Measurements from ENCODE around the gene NHP2.

Gene NHP2

DNA sequence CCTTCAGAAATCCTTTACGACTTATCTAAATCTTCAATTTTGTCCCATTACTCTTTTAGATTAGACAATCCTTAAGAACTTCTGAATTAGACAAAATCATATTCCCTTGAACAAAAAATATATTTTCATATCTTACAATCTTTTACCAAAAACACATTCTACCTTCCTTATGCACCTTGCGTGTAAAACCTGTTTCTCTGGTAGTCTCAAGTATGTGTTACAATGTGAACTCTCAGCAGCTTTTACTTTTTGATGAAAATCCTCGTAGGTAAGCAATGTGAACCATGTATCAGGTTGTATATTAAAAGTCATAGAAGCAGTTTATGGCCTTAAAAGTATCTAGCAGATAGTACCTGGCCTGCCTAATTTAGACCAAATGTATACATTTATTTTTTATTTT is 20.8 kb upstream of the NHP2 start:
- no peak for DNase-seq (ENCODE audit: low spot score)

DNA sequence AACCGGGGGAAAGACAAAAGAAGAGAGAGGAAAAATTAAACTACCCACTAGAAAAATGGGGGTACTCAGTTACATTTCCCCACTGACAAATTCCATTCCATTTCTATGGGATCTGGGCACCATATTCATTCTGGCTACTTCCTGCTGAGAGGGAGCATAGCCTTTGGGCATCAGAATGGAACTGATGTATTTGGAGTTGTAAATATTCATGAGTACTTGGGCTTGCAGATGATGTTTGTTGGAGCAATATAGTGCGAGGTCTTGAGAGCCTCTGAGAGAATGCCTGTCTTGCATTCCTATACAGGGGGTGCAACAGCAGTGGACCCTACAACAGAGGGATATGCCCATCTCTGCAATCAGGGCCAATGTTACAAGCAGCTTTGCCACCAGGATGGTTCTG is 16.8 kb upstream of the NHP2 start:
- no peak for DNase-seq (ENCODE audit: low spot score)

DNA sequence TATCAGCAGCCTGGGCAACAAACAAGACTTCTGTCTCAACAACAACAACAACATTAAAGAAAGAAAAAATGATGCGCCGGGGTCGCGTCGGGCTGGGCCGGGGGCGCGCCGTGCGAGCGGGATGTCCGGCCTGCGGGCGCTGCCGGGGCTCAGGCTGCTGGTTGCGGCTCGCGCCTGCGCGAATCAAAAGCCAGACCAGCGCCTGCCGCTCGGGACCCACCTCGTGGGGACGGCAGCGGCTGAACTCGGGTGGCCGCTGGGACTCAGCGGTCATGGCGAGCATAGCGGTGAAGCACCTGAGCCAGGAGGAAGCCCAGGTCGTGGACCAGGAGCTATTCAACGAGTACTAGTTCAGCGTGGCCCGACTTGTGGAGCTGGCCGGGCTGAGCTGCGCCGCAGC is 11.9 kb upstream of the NHP2 start:
- no peak for DNase-seq (ENCODE audit: low spot score)

DNA sequence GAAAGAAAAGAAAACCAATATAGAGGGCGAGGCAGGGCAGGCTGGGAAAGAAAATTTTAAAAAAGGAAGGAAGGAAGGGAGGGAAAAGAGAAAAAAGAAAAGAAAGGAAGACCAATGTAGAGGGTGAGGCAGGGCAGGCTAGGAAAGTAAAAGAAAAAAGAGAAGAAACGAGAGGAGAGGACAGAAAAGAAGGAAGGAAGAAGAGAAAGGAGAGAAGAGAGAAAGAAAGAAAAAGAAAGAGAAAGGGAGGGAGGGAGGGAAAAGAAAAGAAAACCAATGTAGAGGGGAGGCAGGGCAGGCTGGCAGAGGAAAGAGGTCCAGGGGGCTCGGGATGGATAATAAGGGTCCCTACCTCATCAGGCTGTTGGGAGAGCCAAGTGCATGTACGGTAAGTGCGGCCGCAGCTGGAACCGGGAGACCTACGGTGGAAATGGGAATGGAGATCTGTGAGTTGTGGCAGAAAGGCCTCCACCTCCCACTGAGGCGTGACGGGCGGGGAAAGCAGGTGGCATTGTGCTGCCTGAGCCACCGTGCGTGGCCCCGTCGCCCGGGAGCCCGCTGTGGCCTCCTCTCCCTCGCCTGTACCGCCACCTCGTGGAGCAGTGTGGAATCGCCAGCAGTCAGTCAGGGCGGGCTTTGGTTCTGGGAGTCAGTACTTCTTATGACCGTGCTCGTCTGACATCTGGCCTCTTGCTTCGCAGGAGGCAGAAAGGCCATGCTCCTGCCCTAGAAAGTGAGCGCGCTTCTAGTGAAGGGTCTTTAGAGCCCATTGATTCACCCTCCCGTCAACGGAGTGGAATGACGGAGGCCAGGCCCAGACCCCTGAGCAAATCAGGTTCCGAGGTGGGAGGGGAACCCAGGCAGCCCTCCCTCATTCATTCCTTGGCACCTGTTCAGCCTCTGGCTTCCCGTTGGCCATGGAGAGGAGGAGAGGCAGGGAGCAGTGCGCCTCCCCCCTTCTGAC is 10.4 kb upstream of the NHP2 start:
- DNase-seq (ENCODE audit: low spot score), result peak; percentile 65

DNA sequence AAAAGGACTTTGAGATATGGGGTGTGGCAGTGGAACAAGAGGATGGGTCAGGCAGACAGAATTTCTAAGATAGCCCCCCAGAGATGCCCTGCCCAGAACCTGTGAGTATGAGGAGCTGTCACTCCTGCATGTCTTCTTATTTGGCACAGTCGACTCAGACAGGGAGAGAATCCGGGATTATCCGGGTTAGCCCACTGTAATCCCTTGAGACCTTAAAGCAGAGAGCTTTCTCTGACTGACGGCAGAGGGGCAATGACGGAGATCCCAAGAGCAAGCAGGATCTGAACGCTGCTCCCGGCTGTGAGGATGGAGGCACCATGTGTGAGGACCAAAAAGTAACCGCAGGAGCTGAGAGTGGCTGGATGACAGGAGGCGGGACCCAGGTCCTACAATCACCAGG is 8.8 kb upstream of the NHP2 start:
- DNase-seq (ENCODE audit: low spot score), result no peak

DNA sequence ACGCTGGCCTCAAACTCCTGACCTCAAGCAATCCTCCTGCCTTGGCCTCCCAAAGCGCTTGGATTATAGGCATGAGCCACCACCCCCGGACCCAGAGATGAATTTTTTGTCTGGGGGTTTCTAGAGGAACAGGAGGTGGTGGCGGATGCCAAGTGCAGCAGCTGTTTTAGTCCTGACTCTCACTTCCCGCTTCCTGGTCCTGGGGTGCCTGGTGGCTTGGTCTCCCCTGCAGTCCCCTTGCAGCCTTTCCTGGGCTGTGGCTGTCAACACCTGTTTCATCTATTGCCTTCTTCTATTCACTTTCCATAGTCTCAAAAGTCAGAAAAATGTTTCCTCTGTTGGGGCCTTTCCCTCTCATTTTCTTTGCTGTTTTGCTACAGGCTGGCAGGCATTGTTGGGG is 6.5 kb upstream of the NHP2 start:
- no peak for DNase-seq (ENCODE audit: low spot score)

DNA sequence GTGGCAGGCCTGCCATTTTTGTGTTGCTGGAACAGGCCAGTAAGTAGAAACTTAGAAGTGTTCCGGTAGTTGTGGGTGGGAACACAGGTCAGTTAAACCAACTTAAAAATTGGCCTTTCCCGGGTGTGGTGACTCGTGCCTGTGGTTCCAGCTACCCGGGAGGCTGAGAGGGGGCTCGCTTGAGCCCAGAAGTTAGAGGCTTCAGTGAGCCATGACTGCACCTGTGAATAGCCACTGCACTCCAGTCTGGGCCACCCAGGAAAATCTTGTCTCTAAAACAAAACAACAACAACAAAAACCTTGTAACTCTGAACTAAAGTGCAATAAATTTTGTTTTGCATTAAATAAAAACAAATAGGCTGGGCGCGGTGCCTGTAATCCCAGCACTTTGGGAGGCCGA is 1.4 kb upstream of the NHP2 start:
- DNase-seq (ENCODE audit: low spot score), result no peak

DNA sequence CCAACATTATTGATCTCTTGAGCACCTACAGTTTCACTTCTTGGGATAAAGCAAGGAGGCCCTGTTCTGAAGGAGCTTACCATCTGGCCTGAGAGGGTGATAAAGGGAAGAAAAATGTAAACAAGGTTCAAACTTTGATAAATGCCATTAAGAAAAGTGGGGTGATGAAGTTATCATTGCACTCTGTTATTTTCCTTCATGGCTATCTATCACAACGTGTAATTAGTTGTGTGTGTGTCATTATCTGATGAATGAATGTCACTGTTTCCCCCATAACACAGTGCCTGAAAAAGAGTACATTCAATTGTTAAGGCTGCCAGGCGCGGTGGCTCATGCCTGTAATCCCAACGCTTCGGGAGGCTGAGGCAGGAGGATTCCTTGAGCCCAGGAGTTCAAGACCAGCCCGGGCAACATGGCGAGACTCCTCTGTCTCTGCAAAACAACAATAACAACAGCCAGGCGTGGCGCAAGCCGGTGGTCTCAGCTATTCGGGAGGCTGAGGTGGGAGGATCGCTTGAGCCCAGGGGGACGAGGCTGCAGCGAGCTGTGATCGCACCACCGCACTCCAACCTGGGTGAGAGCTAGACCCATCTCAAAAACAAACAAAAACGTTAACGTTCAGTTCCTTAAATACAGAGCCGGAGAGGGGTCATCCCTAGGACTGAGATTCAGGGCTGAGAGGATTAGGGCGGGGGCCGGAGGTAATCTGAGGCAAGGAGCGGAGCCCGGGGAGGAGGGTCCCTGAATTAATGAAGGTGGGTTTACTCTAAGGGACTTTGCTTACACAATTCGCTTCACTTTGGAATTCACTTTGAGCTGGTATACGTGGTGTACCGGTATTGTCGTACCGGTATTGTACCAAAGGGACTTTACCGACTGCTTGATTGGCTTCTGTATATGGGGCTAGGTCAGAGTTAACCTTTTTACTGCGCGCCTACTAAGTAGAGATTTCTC is 917 bp downstream of the NHP2 start:
- no peak for DNase-seq (ENCODE audit: low spot score)

DNA sequence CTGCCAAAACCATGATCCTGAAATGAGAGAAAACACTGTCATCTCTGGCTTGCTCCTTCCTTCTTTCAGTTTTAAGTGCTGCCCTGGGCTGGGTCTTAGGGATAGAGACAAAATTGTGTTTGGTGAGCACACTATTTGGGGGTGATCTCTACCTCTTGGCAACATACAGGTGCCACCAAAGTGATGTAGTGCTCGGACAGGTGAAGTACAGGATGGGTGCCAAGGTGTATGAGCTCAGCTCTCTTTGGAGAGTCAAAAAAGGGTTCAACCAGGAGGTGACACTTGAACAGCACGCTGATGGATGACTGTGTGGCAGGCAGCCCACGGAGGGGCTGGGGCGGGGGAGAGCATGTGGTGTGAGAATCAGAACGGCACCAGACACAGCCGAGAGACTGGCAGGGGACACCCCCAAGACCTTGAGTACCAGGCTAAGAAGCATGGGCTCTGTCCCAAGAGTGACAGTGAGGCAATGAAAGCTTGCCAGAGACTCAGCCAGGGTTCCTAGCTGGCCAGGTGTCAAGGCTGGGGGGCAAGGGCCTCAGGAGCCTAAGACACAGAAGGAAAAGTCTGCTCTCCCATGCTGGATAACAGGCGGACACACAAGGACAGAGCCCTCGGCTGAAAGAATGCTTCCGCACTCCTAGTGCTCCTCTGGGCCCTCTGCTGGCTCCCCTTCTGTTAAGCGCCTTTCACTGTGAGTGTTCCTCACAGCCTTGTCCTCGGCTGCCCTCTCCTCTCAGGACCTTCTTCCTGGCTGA is 2.5 kb downstream of the NHP2 start:
- no peak for DNase-seq (ENCODE audit: low spot score)

DNA sequence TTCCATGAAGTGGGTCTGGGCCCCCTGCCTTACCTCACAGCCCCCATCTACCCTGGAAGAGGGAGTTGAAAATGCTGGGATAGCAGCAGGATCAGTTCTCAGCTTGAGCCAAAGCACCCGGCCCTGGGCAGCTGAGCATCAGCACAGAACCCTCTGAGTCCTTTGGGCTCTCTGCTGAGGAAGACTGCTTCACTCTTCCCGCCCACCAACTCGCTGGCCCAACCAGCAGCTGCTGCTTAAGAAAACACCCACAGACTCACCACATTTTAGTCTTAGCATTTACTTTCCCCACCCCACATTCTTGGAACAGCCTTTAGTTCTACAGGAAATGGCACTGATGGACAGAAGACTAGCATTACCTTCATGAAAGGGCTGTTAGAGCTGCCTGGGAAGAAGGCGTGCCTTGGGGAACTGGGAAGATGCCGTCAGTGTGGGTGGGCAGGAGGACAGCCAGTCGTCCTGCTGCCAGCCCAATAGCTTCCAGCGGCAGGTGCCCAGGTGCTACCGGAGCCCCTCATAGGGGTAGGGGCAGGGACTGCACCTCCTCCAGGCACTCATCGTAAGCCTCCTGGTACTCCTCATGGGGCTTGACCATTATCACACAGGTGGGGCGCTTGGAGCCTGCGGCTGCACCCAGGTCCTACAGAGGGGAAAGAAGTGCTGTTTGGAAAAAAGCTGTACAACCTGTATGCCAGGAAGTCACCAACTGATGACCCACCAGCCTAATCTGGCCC is 4.3 kb downstream of the NHP2 start:
- DNase-seq (ENCODE audit: low spot score), result no peak

DNA sequence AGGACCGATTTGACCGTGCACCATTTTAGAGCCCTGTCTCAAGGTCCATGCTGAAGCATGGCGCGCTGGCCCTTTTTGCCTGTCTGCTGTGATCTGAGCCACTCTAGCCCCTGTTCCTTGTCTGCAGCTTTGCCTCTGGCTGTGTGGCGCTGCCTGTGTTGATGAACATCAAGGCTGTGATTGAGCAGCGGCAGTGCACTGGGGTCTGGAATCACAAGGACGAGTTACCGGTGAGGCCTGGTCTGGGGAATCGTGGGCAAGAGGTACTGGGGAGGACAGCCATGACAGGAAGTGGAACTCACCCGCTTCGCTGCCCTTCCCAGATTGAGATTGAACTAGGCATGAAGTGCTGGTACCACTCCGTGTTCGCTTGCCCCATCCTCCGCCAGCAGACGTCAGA is 6.3 kb downstream of the NHP2 start:
- DNase-seq (ENCODE audit: low spot score), result no peak

DNA sequence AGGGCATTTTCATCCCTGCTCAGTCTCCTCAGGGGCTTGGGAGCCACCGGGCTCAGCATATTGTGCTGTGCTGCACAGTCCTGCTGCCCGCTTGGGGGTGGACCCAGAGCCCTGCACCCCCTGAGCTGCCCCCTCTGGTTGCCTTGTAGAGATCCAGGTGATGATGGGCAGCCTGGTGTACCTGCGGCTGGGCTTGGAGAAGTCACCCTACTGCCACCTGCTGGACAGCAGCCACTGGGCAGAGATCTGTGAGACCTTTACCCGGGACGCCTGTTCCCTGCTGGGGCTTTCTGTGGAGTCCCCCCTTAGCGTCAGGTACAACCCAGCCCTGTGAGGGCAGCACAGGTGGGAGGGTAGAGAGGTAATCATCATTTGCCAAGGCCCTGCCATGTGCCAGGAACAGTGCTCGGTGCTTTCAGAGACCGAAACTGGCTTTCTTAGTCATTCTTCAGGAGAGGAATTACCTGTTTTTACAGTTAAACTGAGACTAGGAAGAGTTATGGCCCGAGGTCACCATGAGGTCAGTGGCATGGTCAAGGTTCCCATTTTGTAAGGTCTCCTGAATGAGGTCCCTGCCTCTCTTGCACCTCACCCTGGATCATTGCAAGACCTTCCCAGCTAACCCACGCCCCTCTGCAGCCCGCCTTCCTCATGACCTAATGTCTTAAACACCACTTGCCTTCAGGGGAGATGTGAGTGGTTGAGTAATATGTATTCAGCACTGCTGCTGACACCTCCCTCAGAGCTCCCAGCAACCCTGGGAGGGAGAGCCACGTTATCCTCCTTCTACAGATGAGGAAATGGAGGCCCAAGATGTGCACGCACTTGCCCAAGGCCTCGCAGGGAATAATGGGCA is 7.5 kb downstream of the NHP2 start:
- DNase-seq (ENCODE audit: low spot score), result no peak

DNA sequence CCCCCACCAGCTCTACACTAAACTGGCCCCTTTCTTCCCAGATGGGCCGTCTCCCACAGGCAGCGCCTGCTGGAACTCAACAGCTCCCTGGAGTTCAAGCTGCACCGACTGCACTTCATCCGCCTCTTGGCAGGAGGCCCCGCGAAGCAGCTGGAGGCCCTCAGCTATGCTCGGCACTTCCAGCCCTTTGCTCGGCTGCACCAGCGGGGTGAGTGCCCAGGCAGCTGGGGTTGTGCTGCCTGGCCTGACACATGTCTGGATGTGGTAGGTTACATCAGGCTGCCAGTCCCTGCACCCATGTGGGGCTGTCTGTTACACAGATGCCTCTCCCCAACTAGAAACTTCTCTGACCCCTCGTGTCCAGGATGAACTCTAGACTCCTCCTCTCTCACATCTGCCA is 9.8 kb downstream of the NHP2 start:
- DNase-seq (ENCODE audit: low spot score), result no peak

DNA sequence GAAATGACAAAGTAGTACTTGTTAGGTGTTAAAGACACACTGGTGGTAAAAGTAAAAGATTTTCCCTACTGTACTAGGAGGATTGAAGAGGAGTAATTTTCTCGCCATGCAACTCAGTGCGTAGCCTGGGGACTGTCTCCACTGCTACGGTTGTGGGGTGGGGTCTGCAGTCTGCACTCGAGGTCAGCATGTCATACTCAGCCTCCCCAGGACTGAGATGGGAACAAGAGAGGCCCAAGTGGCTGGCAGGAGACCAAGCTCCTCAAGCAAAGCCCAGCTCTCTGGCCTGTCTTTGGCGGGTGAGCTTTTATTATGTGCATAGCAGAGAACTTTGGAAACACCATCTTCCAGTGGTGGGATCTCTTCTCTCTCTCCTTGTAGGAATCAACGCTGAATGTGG is 10.4 kb downstream of the NHP2 start:
- no peak for DNase-seq (ENCODE audit: low spot score)

DNA sequence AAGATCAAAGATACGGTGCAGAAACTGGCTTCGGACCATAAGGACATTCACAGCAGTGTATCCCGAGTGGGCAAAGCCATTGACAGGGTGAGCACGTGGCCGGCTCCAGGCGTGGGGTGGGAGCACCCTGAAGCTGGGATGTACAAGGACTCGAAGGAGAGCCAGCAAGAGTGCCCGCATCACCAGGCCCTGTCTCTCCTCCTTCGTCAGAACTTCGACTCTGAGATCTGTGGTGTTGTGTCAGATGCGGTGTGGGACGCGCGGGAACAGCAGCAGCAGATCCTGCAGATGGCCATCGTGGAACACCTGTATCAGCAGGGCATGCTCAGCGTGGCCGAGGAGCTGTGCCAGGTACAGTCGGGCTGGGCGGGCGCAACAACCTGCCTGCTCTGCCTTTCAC is 11.0 kb downstream of the NHP2 start:
- no peak for DNase-seq (ENCODE audit: low spot score)

DNA sequence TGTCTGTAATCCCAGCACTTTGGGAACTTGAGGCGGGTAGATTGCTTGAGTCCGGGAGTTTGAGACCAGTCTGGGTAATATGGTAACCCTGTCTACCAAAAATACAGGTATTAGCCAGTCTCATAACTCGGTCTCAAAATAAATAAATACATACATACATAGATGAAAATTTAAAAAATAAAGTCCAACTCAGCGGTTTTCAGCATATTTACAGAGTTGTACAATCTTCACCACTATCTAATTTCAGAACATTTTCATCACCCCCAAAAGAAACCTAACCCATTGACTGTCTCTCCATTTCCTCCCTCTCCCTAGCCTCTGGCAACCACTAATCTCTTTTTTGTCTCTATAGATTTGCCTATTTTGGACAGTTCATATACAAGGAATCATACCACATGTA is 12.1 kb downstream of the NHP2 start:
- DNase-seq (ENCODE audit: low spot score), result no peak

DNA sequence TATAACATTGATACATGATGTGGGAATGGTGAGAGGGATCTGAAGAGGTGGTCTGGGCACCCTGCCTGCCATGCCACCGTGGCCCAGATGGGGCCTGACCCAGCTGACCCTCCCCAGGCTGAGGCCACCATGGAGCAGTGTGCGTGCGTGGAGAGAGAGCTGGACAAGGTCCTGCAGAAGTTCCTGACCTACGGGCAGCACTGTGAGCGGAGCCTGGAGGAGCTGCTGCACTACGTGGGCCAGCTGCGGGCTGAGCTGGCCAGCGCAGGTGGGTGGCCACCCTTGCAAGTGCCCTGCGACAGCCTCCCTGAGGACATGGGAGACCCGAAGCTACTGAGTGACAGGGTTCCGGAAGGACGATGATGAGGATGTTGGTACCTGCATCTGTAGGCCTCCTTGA is 15.7 kb downstream of the NHP2 start:
- no peak for DNase-seq (ENCODE audit: low spot score)

DNA sequence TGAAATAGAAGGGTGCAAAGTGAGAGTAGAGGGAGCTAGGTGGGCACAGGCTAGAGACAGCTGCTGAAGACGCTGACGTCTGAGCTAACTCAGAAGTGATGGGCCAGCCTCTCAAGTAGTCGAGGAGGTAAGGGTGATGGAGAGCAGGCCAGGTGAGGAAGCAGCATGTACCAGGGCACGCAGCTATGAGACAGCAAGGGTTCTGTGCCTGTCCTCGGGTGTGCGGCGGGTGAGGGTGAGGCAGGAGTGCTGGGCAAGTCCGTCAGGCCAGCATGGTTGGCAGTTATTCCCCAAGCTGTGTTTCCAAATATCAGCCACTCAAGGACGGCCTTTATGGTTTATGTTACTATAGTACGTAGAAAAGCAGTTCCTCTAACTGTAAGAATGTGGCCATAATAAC is 16.7 kb downstream of the NHP2 start:
- no peak for DNase-seq (ENCODE audit: low spot score)

DNA sequence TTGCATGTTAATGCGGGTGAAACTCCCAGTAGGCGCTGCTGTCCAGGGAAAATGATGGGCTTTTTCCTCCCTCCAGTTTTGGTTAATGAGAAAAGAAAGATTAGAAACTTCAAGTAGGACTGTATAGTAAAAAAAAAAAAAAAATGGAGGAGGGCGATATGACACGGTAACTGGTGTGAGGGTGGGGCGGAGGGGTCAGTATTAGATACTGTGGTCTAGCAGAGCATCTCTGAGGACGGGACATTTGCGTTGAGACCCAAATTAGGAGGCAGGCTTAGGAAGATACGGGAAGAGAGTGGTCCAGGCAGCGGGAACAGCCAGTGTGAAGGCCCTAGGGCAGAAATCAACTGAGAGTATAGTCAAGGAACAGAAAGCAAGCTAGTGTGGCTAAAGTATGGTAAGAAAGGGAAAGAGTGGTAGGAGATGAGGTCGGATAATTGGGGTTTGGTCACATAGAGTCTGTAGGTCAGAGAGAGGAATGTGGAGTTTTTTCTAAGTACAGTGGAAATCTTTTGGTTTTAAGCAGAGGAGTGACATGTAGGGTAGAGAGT is 22.2 kb downstream of the NHP2 start:
- DNase-seq (ENCODE audit: low spot score), result no peak
